ENCODE measurements around the gene NBPF3.

- TF ChIP-seq, protein P1, sequence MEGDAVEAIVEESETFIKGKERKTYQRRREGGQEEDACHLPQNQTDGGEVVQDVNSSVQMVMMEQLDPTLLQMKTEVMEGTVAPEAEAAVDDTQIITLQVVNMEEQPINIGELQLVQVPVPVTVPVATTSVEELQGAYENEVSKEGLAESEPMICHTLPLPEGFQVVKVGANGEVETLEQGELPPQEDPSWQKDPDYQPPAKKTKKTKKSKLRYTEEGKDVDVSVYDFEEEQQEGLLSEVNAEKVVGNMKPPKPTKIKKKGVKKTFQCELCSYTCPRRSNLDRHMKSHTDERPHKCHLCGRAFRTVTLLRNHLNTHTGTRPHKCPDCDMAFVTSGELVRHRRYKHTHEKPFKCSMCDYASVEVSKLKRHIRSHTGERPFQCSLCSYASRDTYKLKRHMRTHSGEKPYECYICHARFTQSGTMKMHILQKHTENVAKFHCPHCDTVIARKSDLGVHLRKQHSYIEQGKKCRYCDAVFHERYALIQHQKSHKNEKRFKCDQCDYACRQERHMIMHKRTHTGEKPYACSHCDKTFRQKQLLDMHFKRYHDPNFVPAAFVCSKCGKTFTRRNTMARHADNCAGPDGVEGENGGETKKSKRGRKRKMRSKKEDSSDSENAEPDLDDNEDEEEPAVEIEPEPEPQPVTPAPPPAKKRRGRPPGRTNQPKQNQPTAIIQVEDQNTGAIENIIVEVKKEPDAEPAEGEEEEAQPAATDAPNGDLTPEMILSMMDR (IDR thresholded peaks at IDR 0.05) = no peak
- no peak for TF ChIP-seq POLR2A (IDR thresholded peaks at IDR 0.05)
Measured at GRCh38 chr1:21509351-21510112, 69.6 kb downstream of the NBPF3 start, which contains the start of gene ALPL.

Measured in lower leg skin (tissue), 3 donors.